LNCAP (cell line): ENCODE results near the gene ADAMTSL3.

Experiments
- CTCF ChIP-seq: fragments of 450-650 bp; IDR thresholded peaks from 2 replicates; pipeline ENCODE4 v1.5.1; 2017; ENCODE audit warnings: mild to moderate bottlenecking

The ADAMTSL3 gene

GRCh38 chr15:84035399-84035766 lies 381.5 kb downstream of the ADAMTSL3 start:
- peak; percentile 58 for TF ChIP-seq CTCF

GRCh38 chr15:84037301-84037700 lies 383.4 kb downstream of the ADAMTSL3 start:
- no peak for TF ChIP-seq CTCF

- TF ChIP-seq CTCF, result no peak
These were observed 392.2 kb downstream of the ADAMTSL3 start for GRCh38 chr15:84046064-84046637.

- no peak for TF ChIP-seq CTCF
These were observed 396.2 kb downstream of the ADAMTSL3 start for GRCh38 chr15:84050076-84050475.

- TF ChIP-seq CTCF, result peak; percentile 38
These were observed 400.6 kb downstream of the ADAMTSL3 start for GRCh38 chr15:84054544-84054943.

- TF ChIP-seq CTCF, result no peak
These were observed 403.9 kb downstream of the ADAMTSL3 start for GRCh38 chr15:84057714-84058331.

- no peak for TF ChIP-seq CTCF
These were observed 426.2 kb downstream of the ADAMTSL3 start for GRCh38 chr15:84079885-84080777.
